Upper lobe of left lung (tissue), 4 donors: ENCODE measurements around the gene UBAP2.

Experiments
- CTCF ChIP-seq, 6 experiments: fragments of 450-650 bp in 4 of 6; fragments of 200-600 bp in 2 of 6; sonication (generic) in 2 of 6; IDR thresholded peaks; one replicate each; pipeline ENCODE4 v1.5.1; 2016 to 2019; ENCODE audit warnings: antibody characterized with exemption in 6 of 6
- EP300 ChIP-seq, 4 donors: sonication (generic); formaldehyde crosslinking; IDR thresholded peaks; one replicate each; pipeline ENCODE4 v1.5.1; 2017; ENCODE audit warnings: antibody characterized with exemption in 4 of 4, control low read depth in 2 of 4
- POLR2A ChIP-seq, 4 donors: fragments of 450-650 bp; IDR thresholded peaks; one replicate each; pipeline ENCODE4 v1.5.1; 2016 to 2017; ENCODE audit warnings: antibody characterized with exemption in 4 of 4, mild to moderate bottlenecking in 2 of 4
- POLR2AphosphoS5 ChIP-seq, 2 donors: sonication (generic); formaldehyde crosslinking; IDR thresholded peaks; one replicate each; pipeline ENCODE4 v1.5.1; 2017; ENCODE audit warnings: antibody characterized with exemption in 2 of 2

GRCh38 chr9:33903157-33903780 lies 145.4 kb downstream of the UBAP2 start:
- TF ChIP-seq CTCF (IDR thresholded peaks at IDR 0.05) (no peak), POLR2A (IDR thresholded peaks at IDR 0.05) (no peak), EP300 (IDR thresholded peaks at IDR 0.05) (no peak), POLR2AphosphoS5 (IDR thresholded peaks at IDR 0.05) (no peak)
